Stimulated activated CD4-positive, alpha-beta T cell treated with anti-CD3 and anti-CD28 coated beads, Interleukin-4, amount 100 ng/mL, for 1 hour (primary cell): Measurements from ENCODE around the gene APBA2.

ENCODE experiments used
- DNase-seq: peaks from one replicate; pipeline ENCODE4 v3.0.0-alpha.2; 2020

The APBA2 gene

GRCh38 chr15:28986726-28987125 lies 101.0 kb downstream of the APBA2 start:
- DNase-seq: no peak

- DNase-seq: no peak
Observed at GRCh38 chr15:28987337-28987736, 101.6 kb downstream of the APBA2 start.

GRCh38 chr15:28989239-28989830 lies 103.6 kb downstream of the APBA2 start:
- no peak for DNase-seq

- DNase-seq: no peak
Observed at GRCh38 chr15:28989896-28990295, 104.1 kb downstream of the APBA2 start.

GRCh38 chr15:28990390-28990789 lies 104.6 kb downstream of the APBA2 start:
- DNase-seq: no peak

- DNase-seq: no peak
Observed at GRCh38 chr15:28991236-28992171, 105.7 kb downstream of the APBA2 start.

- no peak for DNase-seq
Observed at GRCh38 chr15:28992336-28992864, 106.6 kb downstream of the APBA2 start.

- no peak for DNase-seq
Observed at GRCh38 chr15:28993051-28993719, 107.4 kb downstream of the APBA2 start.

- DNase-seq: no peak
Observed at GRCh38 chr15:28993720-28994053, 107.9 kb downstream of the APBA2 start.

- DNase-seq: peak; percentile 24
Observed at GRCh38 chr15:28994142-28994830, 108.5 kb downstream of the APBA2 start.

GRCh38 chr15:28994831-28995596 lies 109.2 kb downstream of the APBA2 start:
- no peak for DNase-seq

GRCh38 chr15:28995705-28996104 lies 109.9 kb downstream of the APBA2 start:
- no peak for DNase-seq

GRCh38 chr15:28996289-28996688 lies 110.5 kb downstream of the APBA2 start:
- DNase-seq: no peak

GRCh38 chr15:28996953-28997352 lies 111.2 kb downstream of the APBA2 start:
- no peak for DNase-seq

GRCh38 chr15:28997791-28998190 lies 112.0 kb downstream of the APBA2 start:
- no peak for DNase-seq

GRCh38 chr15:28998511-28998910 lies 112.7 kb downstream of the APBA2 start:
- DNase-seq: no peak

- no peak for DNase-seq
Observed at GRCh38 chr15:29003191-29003839, 117.5 kb downstream of the APBA2 start.

- no peak for DNase-seq
Observed at GRCh38 chr15:29003840-29004233, 118.1 kb downstream of the APBA2 start.

- no peak for DNase-seq
Observed at GRCh38 chr15:29005931-29006330, 120.2 kb downstream of the APBA2 start.

GRCh38 chr15:29008846-29009245 lies 123.1 kb downstream of the APBA2 start:
- DNase-seq: no peak

- no peak for DNase-seq
Observed at GRCh38 chr15:29012097-29012496, 126.3 kb downstream of the APBA2 start.

GRCh38 chr15:29014493-29014892 lies 128.7 kb downstream of the APBA2 start:
- DNase-seq: no peak
